Adrenal gland (tissue), 5 donors: ENCODE measurements around the gene ZNF688.

Experiments used
- POLR2A ChIP-seq, 2 donors: fragments of 450-650 bp; IDR thresholded peaks; one replicate each; pipeline ENCODE4 v1.6.1; 2017; ENCODE audit warnings: antibody characterized with exemption in 2 of 2, mild to moderate bottlenecking in 2 of 2, moderate library complexity in 1 of 2
- TF ChIP-seq, protein P1 (sequence below), 6 experiments: fragments of 450-650 bp in 4 of 6; fragments of 200-600 bp in 2 of 6; sonication (generic) in 1 of 6; IDR thresholded peaks; 1 replicate in 5 of 6; 2 replicates in 1 of 6; pipeline versions ENCODE4 v1.5.1 to v1.8.0; 2016 to 2021; ENCODE audit warnings: antibody characterized with exemption in 6 of 6, mild to moderate bottlenecking in 2 of 6, moderate library complexity in 1 of 6
- donor health status: DM: no; HTN: no; CAD: no.

DNA sequence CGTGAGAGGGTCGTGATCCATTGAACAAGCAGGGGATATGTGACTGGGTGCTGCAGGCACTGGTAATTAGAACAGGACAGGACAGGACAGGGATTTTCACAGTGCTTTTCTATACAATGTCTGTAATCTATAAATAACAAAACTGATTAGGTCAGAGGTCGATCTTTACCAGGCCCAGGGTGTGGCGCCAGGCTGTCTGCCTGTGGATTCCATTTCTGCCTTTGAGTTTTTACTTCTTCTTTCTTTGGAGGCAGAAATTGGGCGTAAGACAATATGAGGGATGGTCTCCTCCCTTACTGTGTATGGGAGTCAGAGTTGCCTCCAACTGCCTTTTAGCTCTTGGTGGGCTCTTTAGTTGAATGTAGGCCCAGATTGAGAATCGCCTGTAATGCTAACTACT, 11.8 kb downstream of the ZNF688 start:
- TF ChIP-seq, protein P1, sequence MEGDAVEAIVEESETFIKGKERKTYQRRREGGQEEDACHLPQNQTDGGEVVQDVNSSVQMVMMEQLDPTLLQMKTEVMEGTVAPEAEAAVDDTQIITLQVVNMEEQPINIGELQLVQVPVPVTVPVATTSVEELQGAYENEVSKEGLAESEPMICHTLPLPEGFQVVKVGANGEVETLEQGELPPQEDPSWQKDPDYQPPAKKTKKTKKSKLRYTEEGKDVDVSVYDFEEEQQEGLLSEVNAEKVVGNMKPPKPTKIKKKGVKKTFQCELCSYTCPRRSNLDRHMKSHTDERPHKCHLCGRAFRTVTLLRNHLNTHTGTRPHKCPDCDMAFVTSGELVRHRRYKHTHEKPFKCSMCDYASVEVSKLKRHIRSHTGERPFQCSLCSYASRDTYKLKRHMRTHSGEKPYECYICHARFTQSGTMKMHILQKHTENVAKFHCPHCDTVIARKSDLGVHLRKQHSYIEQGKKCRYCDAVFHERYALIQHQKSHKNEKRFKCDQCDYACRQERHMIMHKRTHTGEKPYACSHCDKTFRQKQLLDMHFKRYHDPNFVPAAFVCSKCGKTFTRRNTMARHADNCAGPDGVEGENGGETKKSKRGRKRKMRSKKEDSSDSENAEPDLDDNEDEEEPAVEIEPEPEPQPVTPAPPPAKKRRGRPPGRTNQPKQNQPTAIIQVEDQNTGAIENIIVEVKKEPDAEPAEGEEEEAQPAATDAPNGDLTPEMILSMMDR (IDR thresholded peaks at IDR 0.05): no peak
- TF ChIP-seq POLR2A (IDR thresholded peaks at IDR 0.05): no peak
